GM19455 (cell line): ENCODE measurements around the gene IL13RA1.
A peak's percentile ranks its signal among the peaks of the same experiment; 100 is the strongest.
"Not testable (repeated sequence)": the region's sequence is repeated elsewhere in the genome, so short reads cannot be mapped to it uniquely, and the experiment has no call there.

ENCODE experiments used
- ATAC-seq: cut with Tn5 transposase; IDR thresholded peaks from one replicate; pipeline ENCODE4 v1.9.1; 2021; ENCODE audit not compliant: unreplicated experiment

The IL13RA1 gene

GRCh38 chrX:118727686-118728339 is 407 bp downstream of the IL13RA1 start:
- ATAC-seq, result no peak

- no peak for ATAC-seq
These were observed 1.7 kb downstream of the IL13RA1 start for GRCh38 chrX:118729042-118729652.

GRCh38 chrX:118730500-118731247 is 3.3 kb downstream of the IL13RA1 start:
- ATAC-seq, result no peak

- not testable (repeated sequence) for ATAC-seq
These were observed 5.1 kb downstream of the IL13RA1 start for GRCh38 chrX:118732551-118732950.

GRCh38 chrX:118734909-118735308 is 7.5 kb downstream of the IL13RA1 start:
- ATAC-seq, result no peak

GRCh38 chrX:118736394-118737010 is 9.1 kb downstream of the IL13RA1 start:
- ATAC-seq, result no peak

- no peak for ATAC-seq
These were observed 12.2 kb downstream of the IL13RA1 start for GRCh38 chrX:118739577-118739976.

GRCh38 chrX:118740276-118740889 is 13.0 kb downstream of the IL13RA1 start:
- ATAC-seq, result no peak

GRCh38 chrX:118742176-118742575 is 14.8 kb downstream of the IL13RA1 start:
- ATAC-seq, result no peak

GRCh38 chrX:118745570-118745969 is 18.2 kb downstream of the IL13RA1 start:
- no peak for ATAC-seq

- peak; percentile 83 for ATAC-seq
These were observed 24.8 kb downstream of the IL13RA1 start for GRCh38 chrX:118751950-118752783.

GRCh38 chrX:118755633-118756032 is 28.2 kb downstream of the IL13RA1 start:
- ATAC-seq, result no peak

- ATAC-seq, result no peak
These were observed 28.7 kb downstream of the IL13RA1 start for GRCh38 chrX:118756101-118756500.

GRCh38 chrX:118758511-118758910 is 31.1 kb downstream of the IL13RA1 start:
- no peak for ATAC-seq

- ATAC-seq, result no peak
These were observed 32.6 kb downstream of the IL13RA1 start for GRCh38 chrX:118760025-118760424.

- ATAC-seq, result no peak
These were observed 34.7 kb downstream of the IL13RA1 start for GRCh38 chrX:118761939-118762707.

- ATAC-seq, result no peak
These were observed 36.1 kb downstream of the IL13RA1 start for GRCh38 chrX:118763489-118763888.

- ATAC-seq, result no peak
These were observed 36.7 kb downstream of the IL13RA1 start for GRCh38 chrX:118764122-118764521.

GRCh38 chrX:118770133-118770760 is 42.8 kb downstream of the IL13RA1 start:
- ATAC-seq, result no peak
